HEK293 (cell line): Measurements from ENCODE around the gene CDKAL1.

Experiments used
- ATF2 ChIP-seq: fragments of 450-650 bp; formaldehyde crosslinking; IDR thresholded peaks from 2 replicates; pipeline ENCODE4 v1.5.1; 2016; ENCODE audit warnings: missing biosample characterization, missing genetic modification characterization, low read depth
- CTCF ChIP-seq: fragments of 450-650 bp; formaldehyde crosslinking; IDR thresholded peaks from 2 replicates; pipeline ENCODE4 v1.5.1; 2016; ENCODE audit warnings: missing biosample characterization, missing genetic modification characterization
- MZF1 ChIP-seq: fragments of 450-650 bp; formaldehyde crosslinking; IDR thresholded peaks from 2 replicates; pipeline ENCODE4 v1.5.1; 2017; ENCODE audit warnings: missing biosample characterization, missing genetic modification characterization, borderline replicate concordance
- TCF7L2 ChIP-seq: IDR thresholded peaks from 2 replicates; pipeline ENCODE4 v1.6.1; 2011; ENCODE audit warnings: low read depth, mild to moderate bottlenecking, inconsistent platforms, low read length, moderate library complexity, borderline replicate concordance
- ZNF423 ChIP-seq: fragments of 450-650 bp; formaldehyde crosslinking; IDR thresholded peaks from 2 replicates; pipeline ENCODE4 v1.5.1; 2016; ENCODE audit warnings: missing biosample characterization, missing genetic modification characterization
- ZNF529 ChIP-seq: fragments of 450-650 bp; formaldehyde crosslinking; IDR thresholded peaks from 2 replicates; pipeline ENCODE4 v1.5.1; 2017; ENCODE audit warnings: missing genetic modification characterization, missing biosample characterization; ENCODE audit not compliant: insufficient replicate concordance
- ZNF707 ChIP-seq: fragments of 450-650 bp; formaldehyde crosslinking; IDR thresholded peaks from 2 replicates; pipeline ENCODE4 v1.5.1; 2016; ENCODE audit warnings: missing biosample characterization, missing genetic modification characterization

GRCh38 chr6:21245488-21245887, 711.2 kb downstream of the CDKAL1 start:
- TF ChIP-seq MZF1, result no peak
- no peak for TF ChIP-seq CTCF
- TF ChIP-seq ZNF529, result no peak
- no peak for TF ChIP-seq ZNF707
- TF ChIP-seq ATF2 (tag by site-specific recombination), result no peak
- no peak for TF ChIP-seq TCF7L2
- no peak for TF ChIP-seq ZNF423 (tag by site-specific recombination)
